Measurements from ENCODE around the gene C4orf33.

DNA sequence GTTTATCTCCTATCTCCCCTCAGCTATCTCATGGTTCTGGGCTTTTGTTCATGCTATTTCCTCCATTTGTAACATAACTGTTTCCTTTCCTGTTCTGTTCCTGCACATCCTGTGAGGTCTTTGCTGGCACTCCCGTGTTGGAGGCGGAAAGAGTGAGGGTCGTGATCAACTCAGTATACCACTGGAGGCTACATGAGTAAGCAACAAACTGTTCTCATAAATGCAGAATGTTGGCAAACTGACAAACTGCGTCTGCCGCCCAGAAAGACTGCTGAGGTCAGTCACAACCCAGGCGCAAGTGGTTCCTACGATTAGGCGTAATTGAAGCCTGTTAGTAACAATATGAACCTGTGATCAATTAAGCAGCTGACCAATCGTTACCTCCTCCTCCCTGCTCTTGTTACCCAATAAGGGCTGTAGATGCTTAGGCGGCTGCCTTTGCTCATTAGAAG lies 48.8 kb downstream of the C4orf33 start:
- TF ChIP-seq, protein P1, sequence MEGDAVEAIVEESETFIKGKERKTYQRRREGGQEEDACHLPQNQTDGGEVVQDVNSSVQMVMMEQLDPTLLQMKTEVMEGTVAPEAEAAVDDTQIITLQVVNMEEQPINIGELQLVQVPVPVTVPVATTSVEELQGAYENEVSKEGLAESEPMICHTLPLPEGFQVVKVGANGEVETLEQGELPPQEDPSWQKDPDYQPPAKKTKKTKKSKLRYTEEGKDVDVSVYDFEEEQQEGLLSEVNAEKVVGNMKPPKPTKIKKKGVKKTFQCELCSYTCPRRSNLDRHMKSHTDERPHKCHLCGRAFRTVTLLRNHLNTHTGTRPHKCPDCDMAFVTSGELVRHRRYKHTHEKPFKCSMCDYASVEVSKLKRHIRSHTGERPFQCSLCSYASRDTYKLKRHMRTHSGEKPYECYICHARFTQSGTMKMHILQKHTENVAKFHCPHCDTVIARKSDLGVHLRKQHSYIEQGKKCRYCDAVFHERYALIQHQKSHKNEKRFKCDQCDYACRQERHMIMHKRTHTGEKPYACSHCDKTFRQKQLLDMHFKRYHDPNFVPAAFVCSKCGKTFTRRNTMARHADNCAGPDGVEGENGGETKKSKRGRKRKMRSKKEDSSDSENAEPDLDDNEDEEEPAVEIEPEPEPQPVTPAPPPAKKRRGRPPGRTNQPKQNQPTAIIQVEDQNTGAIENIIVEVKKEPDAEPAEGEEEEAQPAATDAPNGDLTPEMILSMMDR (IDR thresholded peaks at IDR 0.05; ENCODE audit: insufficient read depth, low read length, poor library complexity, severe bottlenecking), result no peak
- no peak for TF ChIP-seq EZH2phosphoT487 (conservative IDR thresholded peaks at IDR 0.05; ENCODE audit: low read length)
